Measurements from ENCODE around the gene CENPH.

DNA sequence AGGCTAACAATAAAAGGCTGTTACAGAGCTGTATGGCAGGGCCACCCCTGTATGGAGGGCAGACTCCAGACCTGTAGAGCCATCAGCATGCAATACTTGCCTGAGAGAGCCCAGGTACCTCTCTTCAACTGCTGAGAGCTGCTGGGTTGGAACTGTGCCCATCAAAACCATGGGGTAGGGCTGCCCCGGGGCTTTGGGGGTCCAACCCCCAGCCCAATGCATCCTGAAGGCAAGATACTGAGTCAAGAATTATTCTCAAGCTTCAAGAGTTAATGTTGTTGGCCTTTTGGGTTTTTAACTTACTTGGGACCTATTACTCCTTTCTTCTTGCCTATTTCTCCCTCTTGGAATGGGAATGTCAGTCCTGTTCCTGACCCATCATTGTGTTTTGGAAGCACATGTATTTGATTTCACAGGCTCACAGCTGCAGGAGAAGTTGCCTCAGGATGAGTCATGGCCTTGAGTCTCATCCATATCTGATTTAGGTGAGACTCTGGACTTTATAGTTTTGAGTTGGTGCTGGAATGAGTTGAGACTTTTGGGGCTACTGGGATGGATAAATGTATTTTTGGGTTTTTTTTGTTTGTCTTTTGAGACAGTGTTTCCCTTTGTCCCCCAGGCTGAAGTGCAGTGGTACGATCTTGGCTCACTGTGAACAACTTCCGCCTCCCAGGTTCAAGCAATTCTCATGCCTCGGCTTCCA is 24.3 kb downstream of the CENPH start:
- TF ChIP-seq EP300 (IDR thresholded peaks at IDR 0.05), result no peak
- TF ChIP-seq KDM1A (IDR thresholded peaks at IDR 0.05; ENCODE audit: low read depth), result no peak
- TF ChIP-seq CTCF (IDR thresholded peaks at IDR 0.05), result no peak
- no peak for TF ChIP-seq POLR2A (IDR thresholded peaks at IDR 0.05; ENCODE audit: low read length)
- TF ChIP-seq CBX8 (IDR thresholded peaks at IDR 0.05), result no peak
- TF ChIP-seq SREBF2 (IDR thresholded peaks at IDR 0.05), result no peak
- no peak for TF ChIP-seq CEBPB (IDR thresholded peaks at IDR 0.05)
- TF ChIP-seq JUN (IDR thresholded peaks at IDR 0.05), result no peak
